HG02870 (cell line): ENCODE results near the gene NHSL1.

ENCODE experiments used
- ATAC-seq: cut with Tn5 transposase; IDR thresholded peaks from one replicate; pipeline ENCODE4 v1.9.1; 2021; ENCODE audit warnings: mild to moderate bottlenecking, moderate library complexity; ENCODE audit not compliant: unreplicated experiment

NHSL1 gene

GRCh38 chr6:138377844-138378243, 121.5 kb downstream of the NHSL1 start, which contains the start of gene SMIM28:
TSS of gene SMIM28 (plus strand) at chr6:138377905. CDS start at chr6:138378073, 168 bp downstream.
- ATAC-seq: no peak

GRCh38 chr6:138377042-138377441, 122.3 kb downstream of the NHSL1 start:
- no peak for ATAC-seq

GRCh38 chr6:138374815-138375214, 124.5 kb downstream of the NHSL1 start:
- no peak for ATAC-seq

- ATAC-seq: no peak
These were observed 125.1 kb downstream of the NHSL1 start for GRCh38 chr6:138374230-138374629.

GRCh38 chr6:138372711-138373463, 126.4 kb downstream of the NHSL1 start:
- ATAC-seq: no peak
